ENCODE data around the gene RPL18.

RPL18 gene

DNA sequence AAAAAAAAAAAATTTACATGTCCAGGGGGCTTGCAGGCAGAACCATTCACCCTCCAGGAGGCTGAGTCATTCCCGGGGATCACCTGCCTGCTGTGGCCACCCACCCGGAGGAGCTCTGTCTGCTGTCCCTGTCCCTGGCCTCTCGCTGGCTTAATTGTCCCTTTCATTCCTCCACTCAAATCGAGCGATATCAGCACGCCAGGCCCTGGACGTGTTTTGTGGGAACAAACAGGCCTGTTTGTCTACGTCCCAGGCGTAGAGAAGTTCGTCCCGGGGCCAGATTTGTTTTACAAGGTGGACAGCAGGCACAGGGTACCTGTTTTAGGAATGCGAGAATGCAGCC is 45.8 kb downstream of the RPL18 start:
- DNase-seq, result no peak

DNA sequence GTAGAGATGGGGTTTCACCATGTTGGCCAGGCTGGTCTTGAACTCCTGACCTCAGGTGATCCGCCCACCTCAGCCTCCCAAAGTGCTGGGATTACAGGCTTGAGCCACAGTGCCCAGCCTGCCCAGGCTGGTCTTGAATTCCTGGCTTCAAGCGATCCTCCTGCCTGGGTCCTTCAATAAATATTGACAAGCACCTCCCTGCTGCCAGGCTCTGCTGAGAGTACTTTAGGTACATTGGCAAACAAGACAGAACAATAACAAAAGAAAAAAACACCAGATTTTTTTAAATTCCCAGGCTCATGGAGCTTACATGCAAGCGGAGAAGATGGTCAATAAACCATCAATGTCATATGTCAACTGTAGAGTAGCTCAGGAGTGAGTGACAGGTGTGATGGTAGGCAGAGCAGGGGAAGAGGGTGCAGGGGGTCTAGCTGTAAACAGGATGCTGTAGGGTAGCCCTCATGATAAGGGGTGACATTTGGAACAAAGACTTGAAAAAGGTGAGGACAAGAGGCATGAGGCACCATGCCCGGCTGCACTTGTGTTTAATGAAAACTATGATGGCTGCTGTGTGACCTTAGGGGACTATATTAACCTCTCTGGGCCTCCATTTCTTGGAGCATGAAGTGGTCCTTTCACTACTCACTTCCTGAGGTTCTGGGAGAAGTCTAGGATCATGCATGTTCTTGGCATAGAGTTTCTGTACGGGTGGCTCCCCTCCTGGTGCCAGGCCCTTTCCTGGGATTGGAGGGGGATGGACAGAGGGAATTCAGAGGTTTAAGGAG is 47.4 kb downstream of the RPL18 start:
- DNase-seq, result no peak

- peak; percentile 38 for DNase-seq
These were observed 49.2 kb downstream of the RPL18 start for GRCh38 chr19:48569814-48570213.

DNA sequence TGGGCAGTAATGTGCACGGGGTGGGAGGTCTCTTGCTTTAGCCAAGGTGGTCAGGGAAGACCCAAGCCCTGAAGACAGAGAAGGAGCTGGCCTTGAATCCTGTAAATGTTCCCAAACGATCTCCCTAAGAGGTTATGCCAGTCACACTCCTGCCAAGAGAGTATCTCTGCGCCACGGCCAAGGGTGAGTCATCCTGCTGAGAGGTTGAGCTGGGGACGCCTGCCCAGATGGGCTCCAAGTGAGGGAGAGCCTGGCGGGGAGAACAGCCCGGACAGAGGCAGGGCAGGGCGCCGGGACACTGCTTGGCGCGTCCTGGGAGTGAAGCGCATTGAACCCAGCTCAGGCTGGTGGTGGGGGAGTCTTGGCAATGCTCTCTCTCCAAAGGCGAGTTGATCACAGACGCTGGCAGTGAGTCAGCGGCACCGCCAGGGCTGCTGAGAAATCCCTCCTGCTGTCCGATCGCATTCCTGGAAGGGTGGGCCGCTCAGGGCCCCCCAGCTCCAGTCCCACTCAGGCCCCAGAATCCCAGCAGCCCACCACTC is 50.6 kb downstream of the RPL18 start:
- DNase-seq, result peak; percentile 84
